GM18861 (cell line): ENCODE data around the gene CNEP1R1.
"Not testable (repeated sequence)": the region's sequence is repeated elsewhere in the genome, so short reads cannot be mapped to it uniquely, and the experiment has no call there.

Experiments
- ATAC-seq: cut with Tn5 transposase; IDR thresholded peaks from one replicate; pipeline ENCODE4 v1.9.1; 2021; ENCODE audit not compliant: unreplicated experiment

CNEP1R1 gene, protein sequence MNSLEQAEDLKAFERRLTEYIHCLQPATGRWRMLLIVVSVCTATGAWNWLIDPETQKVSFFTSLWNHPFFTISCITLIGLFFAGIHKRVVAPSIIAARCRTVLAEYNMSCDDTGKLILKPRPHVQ

DNA sequence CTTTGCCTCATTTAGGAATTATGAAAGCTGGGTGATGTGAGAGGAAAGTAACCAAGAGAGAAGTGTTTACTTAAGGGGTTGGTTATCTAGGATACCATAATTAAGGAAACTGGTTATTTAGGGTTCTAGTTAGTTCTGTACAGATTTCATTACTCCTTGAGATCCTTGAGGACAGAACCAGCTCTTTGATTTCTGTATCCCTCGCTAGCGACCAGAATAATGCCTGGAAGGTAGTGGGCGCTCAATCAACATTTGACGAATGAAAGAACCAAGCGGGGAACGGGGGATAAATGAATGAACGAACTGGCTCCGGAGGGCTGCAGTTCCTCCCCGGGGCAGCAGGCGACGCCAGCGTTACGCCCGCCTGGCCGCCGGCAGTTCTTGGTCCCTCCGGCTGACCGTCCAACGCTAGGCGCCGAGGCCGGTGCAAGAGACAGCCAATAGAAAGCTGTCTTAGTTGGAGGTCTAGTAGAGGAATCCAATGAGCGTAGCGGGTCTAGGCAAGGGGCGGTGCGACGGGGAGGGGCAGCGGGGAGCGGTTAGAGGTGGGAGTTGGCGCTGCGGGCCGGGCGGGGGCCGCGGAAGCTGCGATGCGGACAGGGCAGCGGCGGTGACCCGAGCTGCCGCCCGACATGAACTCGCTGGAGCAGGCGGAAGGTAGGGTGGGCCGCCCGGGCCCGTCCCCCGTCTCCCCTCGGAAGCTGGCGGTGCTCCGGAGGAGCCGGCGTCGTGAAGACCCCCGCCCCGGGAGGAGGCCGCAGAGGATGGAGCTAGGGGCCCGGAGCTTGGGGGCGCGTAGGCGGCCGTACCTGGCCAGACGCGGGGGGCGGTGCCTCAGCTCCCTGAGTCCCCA, at the start of gene CNEP1R1:
Gene CNEP1R1 (plus strand): TSS at position 542 of the 853 bp plus-strand sequence. CDS start 91 bp downstream, at position 633.
- peak; percentile 99 for ATAC-seq

- no peak for ATAC-seq
Observed at GRCh38 chr16:49977427-49977826, 47.6 kb upstream of the CNEP1R1 start.

DNA sequence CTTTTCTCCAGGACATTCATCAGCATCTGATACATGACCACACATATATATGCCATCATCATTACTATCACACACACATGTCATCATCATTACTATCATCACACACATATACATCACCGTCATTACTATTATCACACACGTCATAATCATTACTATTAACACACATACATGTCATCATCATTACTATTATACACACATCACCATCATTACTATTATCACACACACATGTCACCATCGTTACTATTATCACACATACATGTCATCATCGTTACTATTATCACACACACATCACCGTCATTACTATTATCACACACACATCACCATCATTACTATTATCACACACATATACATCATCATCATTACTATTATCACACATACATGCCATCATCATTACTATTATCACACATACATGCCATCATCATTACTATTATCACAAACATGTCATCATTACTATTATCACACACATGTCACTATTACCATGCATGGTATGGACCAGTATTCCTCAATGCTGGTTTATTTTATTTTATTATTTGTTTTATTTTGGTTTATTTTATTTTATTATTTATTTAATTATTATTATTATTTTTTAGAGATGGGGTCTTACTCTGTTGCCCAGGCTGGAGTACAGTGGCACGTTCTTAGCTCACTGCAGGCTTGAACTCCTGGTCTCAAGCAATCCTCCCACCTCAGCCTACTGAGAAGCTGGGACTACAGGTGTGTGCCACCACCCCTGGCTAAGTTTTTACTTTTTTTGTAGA, 46.3 kb upstream of the CNEP1R1 start:
- no peak for ATAC-seq

- ATAC-seq, result no peak
Observed at GRCh38 chr16:49980166-49980565, 44.9 kb upstream of the CNEP1R1 start.

DNA sequence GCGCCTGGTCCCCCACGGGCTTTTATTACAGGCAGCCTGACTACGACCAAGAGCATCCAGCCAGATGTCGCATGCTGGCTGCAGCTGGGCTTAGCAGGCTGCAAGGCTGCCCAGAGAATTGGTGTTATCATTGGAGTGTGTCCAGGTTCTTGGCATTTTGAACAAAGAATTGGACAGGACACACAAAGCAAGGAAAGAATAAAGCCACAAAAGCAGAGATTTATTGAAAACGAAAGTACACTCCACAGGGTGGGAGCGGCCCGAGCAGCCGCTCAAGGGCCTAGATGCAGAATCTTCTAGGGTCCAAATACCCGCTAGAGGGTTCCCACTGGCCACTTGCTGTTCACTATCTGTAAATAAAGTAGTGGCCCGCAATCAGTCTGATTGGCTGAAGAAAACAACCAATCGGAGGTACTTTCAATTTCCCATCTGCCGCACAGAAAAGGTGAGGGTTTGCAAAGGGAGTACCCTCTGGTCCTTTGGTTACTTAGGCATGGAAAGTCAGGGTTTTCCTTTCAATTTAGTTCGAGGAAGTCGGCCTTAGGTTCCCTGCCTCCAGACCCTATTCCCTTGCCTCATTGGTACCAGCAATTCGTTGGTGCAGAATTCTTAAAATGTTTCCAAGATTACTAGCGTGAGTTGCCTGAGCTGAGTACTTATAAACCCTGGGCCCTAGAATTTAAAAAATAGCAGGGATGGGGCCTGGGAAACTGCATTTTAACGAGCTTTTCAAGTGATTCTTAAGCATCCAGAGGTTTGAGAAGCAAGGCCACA, 38.5 kb upstream of the CNEP1R1 start:
- ATAC-seq, result no peak

- ATAC-seq, result no peak
Observed at GRCh38 chr16:49987381-49987780, 37.6 kb upstream of the CNEP1R1 start.

DNA sequence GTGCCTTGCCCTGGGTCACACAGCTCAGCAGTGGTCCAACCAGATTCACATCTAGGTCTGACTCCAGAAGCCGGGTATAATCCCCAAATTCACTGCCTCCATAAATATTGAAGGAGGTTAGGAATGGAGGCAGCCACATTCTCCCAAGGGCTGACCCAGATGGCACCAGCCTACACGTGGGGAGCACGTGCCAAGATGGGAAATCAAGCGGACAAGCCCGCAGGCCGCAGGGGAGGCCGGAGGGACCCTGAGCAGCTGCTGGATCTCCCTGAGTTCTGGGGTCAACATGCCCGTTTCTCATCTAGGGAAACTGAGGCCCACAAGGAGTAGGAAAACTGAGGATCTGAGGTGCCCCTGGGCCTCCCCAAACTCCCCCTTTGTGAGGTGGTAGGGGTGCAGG, 32.2 kb upstream of the CNEP1R1 start:
- no peak for ATAC-seq

DNA sequence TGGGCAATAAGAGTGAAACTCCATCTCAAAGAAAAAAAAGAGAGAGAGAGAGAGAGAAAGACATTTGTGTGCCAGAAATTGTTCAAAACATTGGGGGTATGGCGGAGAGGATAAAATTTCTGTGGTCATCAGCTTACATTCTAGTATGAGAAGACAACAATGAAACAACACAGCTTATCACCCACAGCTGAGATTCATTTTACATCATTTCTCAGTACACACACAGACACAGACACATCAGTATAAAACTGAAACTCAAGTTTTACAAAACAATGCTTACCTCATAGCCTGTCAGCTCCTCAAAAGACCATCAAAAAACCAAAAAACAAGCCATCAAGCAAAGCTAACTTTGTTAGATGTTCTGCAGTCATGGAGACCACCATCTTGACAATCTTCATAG, 31.4 kb upstream of the CNEP1R1 start:
- no peak for ATAC-seq

DNA sequence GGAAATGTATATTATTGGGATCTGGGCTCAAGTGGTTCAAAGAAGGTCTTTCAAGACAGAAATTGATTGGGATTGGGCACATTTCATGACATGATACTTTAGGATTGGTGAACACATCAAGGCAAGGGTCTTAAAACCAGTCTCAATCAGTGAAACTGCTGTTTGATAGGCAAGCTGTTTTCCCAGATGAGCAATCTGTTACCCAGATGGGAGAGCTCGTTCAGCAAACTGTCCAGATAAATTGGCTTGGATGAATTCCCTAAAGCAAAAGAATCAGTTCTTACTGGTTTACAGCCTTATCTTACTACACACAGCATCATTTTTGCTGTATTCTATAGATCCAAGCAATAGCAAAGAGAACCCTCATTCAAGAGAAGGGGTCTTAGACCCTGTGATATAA, 31.0 kb upstream of the CNEP1R1 start:
- ATAC-seq, result no peak

- ATAC-seq, result no peak
Observed at GRCh38 chr16:49995720-49996119, 29.3 kb upstream of the CNEP1R1 start.

DNA sequence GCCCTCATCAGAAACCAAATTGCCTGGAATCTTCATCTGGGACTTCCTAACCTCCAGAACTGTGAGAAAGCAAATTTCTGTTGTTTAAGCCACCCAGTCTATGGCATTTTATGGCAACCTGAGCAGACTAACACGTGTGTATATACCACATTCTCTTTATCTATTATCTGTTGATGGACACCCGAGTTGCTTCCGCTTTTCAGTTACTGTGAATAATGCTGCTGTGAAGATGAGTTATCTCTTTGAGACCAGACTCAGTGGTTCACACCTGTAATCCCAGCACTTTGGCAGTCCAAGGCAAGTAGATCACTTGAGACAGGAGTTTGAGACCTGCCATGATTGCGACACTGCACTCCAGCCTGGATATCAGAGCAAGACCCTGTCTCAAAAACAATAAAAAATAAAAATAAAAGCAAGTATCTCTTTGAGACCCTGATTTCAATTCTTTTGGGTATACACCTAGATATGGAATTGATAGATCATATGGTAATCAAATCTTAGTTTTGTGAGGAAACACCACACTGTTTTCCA, 27.2 kb upstream of the CNEP1R1 start:
- ATAC-seq, result no peak

DNA sequence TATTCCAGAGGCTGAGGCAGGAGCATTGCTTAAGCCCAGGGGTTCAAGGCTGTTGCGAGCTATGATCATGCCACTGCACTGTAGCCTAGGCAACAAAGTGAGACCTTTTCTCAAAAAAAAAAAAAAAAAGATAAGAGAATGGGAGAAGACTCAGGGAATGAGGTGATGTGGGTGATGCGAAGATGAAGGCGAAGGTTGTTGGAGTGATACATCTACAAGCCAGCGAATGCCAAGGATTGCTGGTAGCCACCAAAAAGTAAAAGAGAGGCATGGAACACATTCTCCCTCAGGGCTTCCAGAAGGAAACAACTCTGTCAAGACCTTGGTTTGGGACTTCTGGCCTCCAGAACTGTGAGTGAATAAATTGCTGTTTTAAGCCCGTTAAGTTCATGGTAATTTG, 26.0 kb upstream of the CNEP1R1 start:
- ATAC-seq, result no peak

GRCh38 chr16:50001144-50001543, 23.9 kb upstream of the CNEP1R1 start:
- ATAC-seq, result no peak

DNA sequence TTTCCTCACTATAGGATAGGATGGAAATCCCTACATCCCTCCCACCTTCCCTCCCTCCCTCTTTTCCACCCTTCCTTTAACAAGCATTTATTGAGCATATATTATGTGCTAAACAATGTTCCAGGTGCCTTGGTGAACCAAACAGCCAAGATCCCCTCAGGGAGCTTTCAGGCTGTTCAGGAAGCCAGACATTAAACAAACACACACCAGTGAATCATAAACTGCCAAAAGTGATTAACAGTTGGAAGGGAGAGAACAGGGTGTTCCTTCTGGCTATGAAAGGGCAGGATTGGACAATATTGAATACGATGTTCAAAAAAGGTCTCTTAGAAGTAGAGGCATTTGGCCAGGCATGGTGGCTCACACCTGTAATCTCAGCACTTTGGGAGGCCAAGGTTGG, 22.8 kb upstream of the CNEP1R1 start:
- ATAC-seq, result no peak

DNA sequence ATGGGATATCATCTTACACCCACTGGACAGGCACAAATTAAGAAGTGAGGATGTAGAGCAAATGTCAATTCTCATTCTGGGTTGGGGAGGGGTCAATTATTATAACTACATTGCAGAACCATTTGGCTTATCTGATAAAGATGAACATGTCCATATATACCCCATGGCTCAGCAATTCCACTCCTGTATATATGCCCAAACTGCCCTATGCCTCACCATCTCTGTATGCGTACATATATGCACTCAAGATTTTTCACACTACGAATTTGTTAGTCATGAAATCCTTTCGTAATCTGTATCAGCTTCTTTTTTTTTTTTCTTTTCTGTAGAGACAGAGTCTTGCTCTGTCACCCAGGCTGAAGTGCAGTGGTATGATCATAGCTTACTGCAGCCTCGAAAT, 20.8 kb upstream of the CNEP1R1 start:
- ATAC-seq, result no peak

DNA sequence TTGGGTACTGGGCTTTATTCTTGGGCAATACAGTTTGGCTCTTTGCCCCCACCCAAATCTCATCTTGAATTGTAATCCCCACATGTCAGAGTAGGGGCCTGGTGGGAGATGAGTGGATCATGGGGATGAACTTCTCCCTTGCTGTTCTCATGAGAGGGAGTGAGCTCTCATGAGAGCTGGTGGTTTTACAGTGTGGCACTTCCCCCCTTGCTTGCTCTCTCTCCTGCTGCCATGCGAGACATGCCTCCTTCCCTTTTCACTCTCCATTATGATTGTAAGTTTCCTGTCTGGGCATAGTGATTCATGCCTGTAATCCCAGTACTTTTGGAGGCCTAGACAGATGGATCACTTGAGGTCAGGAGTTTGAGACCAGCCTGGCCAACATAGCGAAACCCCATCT, 18.1 kb upstream of the CNEP1R1 start:
- no peak for ATAC-seq

- no peak for ATAC-seq
Observed at GRCh38 chr16:50007744-50008143, 17.3 kb upstream of the CNEP1R1 start.

- no peak for ATAC-seq
Observed at GRCh38 chr16:50010212-50010611, 14.8 kb upstream of the CNEP1R1 start.

DNA sequence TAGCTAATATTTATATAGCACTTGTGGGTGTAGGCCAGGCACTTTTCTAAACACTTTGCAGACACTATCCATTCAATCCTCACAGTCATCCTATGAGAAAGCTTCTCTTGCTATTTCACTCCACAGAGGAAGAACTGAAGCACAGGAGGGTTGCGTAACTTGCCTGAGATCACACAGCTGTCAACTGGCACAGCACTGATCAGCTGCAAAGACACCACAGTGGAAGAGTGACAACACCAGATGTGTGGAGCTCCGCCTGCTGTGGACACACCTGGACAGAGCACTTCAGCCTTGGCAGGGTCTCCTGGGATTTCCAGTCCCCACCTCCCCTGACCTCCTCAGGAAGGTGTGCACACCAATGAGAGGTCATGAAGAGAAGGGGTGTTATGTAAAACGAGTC, 13.3 kb upstream of the CNEP1R1 start:
- ATAC-seq, result no peak

DNA sequence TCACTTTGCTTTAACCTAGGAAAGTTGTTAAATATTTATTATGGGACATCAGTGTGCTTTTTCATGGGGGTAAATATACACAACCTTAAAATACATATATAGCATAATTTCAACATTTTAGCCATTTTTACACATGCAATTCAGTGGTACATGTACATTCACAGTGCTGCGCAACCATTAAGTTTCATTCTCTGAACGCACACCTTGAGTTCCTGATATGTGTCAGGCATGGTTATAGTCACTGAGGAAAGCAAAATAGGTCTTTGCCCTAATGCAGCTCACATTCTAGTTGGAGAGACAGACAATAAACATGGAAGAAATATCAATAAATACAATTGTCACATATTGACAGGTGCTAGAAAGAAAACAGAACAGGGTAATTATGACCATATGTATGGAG, 12.8 kb upstream of the CNEP1R1 start:
- ATAC-seq, result no peak

- not testable (repeated sequence) for ATAC-seq
Observed at GRCh38 chr16:50014211-50014610, 10.8 kb upstream of the CNEP1R1 start.
